AG10803 (cell line): ENCODE data around the gene NAALADL2.

Source experiments
- DNase-seq: peaks from one replicate; pipeline ENCODE4 v3.0.0; 2010; ENCODE audit warnings: low read depth
- H3K4me3 ChIP-seq: 2 replicates; pipeline ENCODE4 v1.5.1; 2011; ENCODE audit warnings: mild to moderate bottlenecking, low read length, control low read depth
- TF ChIP-seq, protein P1 (sequence below): conservative IDR thresholded peaks from 2 replicates; pipeline ENCODE4 v1.5.1; 2011; ENCODE audit warnings: mild to moderate bottlenecking, low read length, control low read depth, inconsistent platforms

Gene NAALADL2

GRCh38 chr3:174826069-174826468 is 33.1 kb upstream of the NAALADL2 start:
- DNase-seq, result no peak
- no peak overlapping the region for H3K4me3 ChIP-seq
- TF ChIP-seq, protein P1, sequence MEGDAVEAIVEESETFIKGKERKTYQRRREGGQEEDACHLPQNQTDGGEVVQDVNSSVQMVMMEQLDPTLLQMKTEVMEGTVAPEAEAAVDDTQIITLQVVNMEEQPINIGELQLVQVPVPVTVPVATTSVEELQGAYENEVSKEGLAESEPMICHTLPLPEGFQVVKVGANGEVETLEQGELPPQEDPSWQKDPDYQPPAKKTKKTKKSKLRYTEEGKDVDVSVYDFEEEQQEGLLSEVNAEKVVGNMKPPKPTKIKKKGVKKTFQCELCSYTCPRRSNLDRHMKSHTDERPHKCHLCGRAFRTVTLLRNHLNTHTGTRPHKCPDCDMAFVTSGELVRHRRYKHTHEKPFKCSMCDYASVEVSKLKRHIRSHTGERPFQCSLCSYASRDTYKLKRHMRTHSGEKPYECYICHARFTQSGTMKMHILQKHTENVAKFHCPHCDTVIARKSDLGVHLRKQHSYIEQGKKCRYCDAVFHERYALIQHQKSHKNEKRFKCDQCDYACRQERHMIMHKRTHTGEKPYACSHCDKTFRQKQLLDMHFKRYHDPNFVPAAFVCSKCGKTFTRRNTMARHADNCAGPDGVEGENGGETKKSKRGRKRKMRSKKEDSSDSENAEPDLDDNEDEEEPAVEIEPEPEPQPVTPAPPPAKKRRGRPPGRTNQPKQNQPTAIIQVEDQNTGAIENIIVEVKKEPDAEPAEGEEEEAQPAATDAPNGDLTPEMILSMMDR, result no peak

DNA sequence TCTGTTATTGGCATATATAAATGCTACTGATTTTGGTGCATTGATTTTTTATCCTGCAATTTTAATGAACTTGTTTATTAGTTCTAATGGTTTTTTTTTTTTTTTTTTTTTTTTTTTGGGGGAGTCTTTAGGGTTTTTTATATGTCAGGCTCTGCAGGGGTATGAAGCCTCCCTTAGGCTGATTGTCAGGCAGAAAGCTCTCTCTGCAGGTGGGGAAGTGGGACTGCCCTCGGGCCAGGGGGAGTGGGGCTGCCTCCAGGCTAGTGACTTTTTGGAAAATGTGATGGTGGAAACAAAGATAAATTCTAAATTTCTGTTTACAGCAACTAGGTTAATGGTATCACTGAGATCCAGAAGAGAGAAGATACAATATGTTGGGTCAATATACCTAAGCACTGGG is 14.4 kb upstream of the NAALADL2 start:
- no peak overlapping the region for H3K4me3 ChIP-seq
- no peak for DNase-seq
- TF ChIP-seq, protein P1, result no peak

GRCh38 chr3:174846055-174846454 is 13.1 kb upstream of the NAALADL2 start:
- DNase-seq, result no peak
- TF ChIP-seq, protein P1, result no peak
- no peak overlapping the region for H3K4me3 ChIP-seq

GRCh38 chr3:174854987-174855386 is 4.1 kb upstream of the NAALADL2 start:
- TF ChIP-seq, protein P1, result no peak
- no peak for DNase-seq

GRCh38 chr3:174857301-174857700 is 1.8 kb upstream of the NAALADL2 start:
- no peak overlapping the region for H3K4me3 ChIP-seq
- no peak for DNase-seq
- TF ChIP-seq, protein P1, result no peak

More at GRCh38 chr3:174854987-174855386, 4.1 kb upstream of the NAALADL2 start:
- no peak overlapping the region for H3K4me3 ChIP-seq

- no peak for DNase-seq
- no peak overlapping the region for H3K4me3 ChIP-seq
- TF ChIP-seq, protein P1, result no peak
Measured at GRCh38 chr3:174858353-174858752, 781 bp upstream of the NAALADL2 start.

- DNase-seq, result no peak
- TF ChIP-seq, protein P1, result no peak
- H3K4me3 ChIP-seq, result no peak overlapping the region
Measured at GRCh38 chr3:174859756-174860155, 622 bp downstream of the NAALADL2 start.
